HepG2 (cell line): Measurements from ENCODE around the gene PTGIR. TPM values are rescaled to one million over a fixed set of nuclear protein-coding genes. Genes with fewer than 3 reads are reported as not detected.

Experiments
- FOXA1 ChIP-seq, 2 experiments: fragments of 450-650 bp in 1 of 2; sonication (generic) in 1 of 2; formaldehyde crosslinking in 1 of 2; IDR thresholded peaks; 2 replicates each; pipeline versions ENCODE4 v1.4.0 to v1.6.1; 2016 to 2020; ENCODE audit warnings: missing genetic modification reagents in 1 of 2
- GABPB1 ChIP-seq: IDR thresholded peaks from 2 replicates; pipeline ENCODE4 v1.6.1; 2016; ENCODE audit warnings: mild to moderate bottlenecking, missing genetic modification reagents, moderate library complexity, missing compliant biosample characterization
- HNRNPL ChIP-seq: fragments of 200-400 bp; formaldehyde crosslinking; IDR thresholded peaks from 2 replicates; pipeline ENCODE4 v1.6.1; 2017; ENCODE audit warnings: mild to moderate bottlenecking, low read depth, low read length
- HNRNPLL ChIP-seq: fragments of 200-400 bp; formaldehyde crosslinking; IDR thresholded peaks from 2 replicates; pipeline ENCODE4 v1.6.1; 2017; ENCODE audit warnings: mild to moderate bottlenecking, low read depth, low read length; ENCODE audit not compliant: poor library complexity, severe bottlenecking
- IKZF1 ChIP-seq: fragments of 450-650 bp; IDR thresholded peaks from 2 replicates; pipeline ENCODE4 v1.7.1; 2016
- KDM2A ChIP-seq: sonication (generic); formaldehyde crosslinking; IDR thresholded peaks from 2 replicates; pipeline ENCODE4 v1.4.0; 2020; ENCODE audit warnings: low read depth, missing genetic modification reagents, borderline replicate concordance
- MED1 ChIP-seq: sonication (generic); formaldehyde crosslinking; IDR thresholded peaks from 2 replicates; pipeline ENCODE4 v1.4.0; 2020; ENCODE audit warnings: missing genetic modification reagents
- RFXAP ChIP-seq: sonication (generic); formaldehyde crosslinking; IDR thresholded peaks from 2 replicates; pipeline ENCODE4 v1.4.0; 2020; ENCODE audit warnings: missing genetic modification reagents, borderline replicate concordance
- SAP130 ChIP-seq: IDR thresholded peaks from 2 replicates; pipeline ENCODE4 v1.6.1; 2016; ENCODE audit warnings: low read depth
- SP5 ChIP-seq: IDR thresholded peaks from 2 replicates; pipeline ENCODE4 v1.6.1; 2016; ENCODE audit warnings: low read depth, borderline replicate concordance
- SRF ChIP-seq: IDR thresholded peaks from 2 replicates; pipeline ENCODE4 v1.6.1; 2011; ENCODE audit warnings: mild to moderate bottlenecking, low read depth, low read length, moderate library complexity
- THAP11 ChIP-seq: IDR thresholded peaks from 2 replicates; pipeline ENCODE4 v1.6.1; 2016; ENCODE audit warnings: missing biosample characterization, missing genetic modification reagents
- ZC3H4 ChIP-seq: sonication (generic); formaldehyde crosslinking; IDR thresholded peaks from 2 replicates; pipeline ENCODE4 v1.4.0; 2020; ENCODE audit warnings: missing genetic modification reagents, borderline replicate concordance
- ZFX ChIP-seq: sonication (generic); formaldehyde crosslinking; IDR thresholded peaks from 2 replicates; pipeline ENCODE4 v1.4.0; 2020; ENCODE audit warnings: mild to moderate bottlenecking, low read depth, missing genetic modification reagents, moderate library complexity
- ZFY ChIP-seq: sonication (generic); formaldehyde crosslinking; IDR thresholded peaks from 2 replicates; pipeline ENCODE4 v1.4.0; 2020; ENCODE audit warnings: missing genetic modification reagents
- ZMAT3 ChIP-seq: sonication (generic); formaldehyde crosslinking; conservative IDR thresholded peaks from 2 replicates; pipeline ENCODE4 v1.7.0; 2021; ENCODE audit warnings: missing genetic modification reagents
- ZNF777 ChIP-seq: sonication (generic); formaldehyde crosslinking; IDR thresholded peaks from 2 replicates; pipeline ENCODE4 v1.4.0; 2020; ENCODE audit warnings: missing genetic modification reagents
- polyA plus RNA-seq, 8 experiments: library from polyadenylated mRNA; depleted of rRNA in 3 of 8; stranded (reverse) in 7 of 8; unstranded in 1 of 8; fragments of >200 nt; fragmentation: Illumina TruSeq in 4 of 8; extraction: Trizol in 4 of 8; gene quantifications; 2 replicates each; pipeline versions ENCODE4 v1.2.1 to v1.2.3, GENCODE V29; 2011 to 2016; ENCODE audit warnings: low read depth in 4 of 8, missing spikeins in 1 of 8, mixed read lengths in 1 of 8; ENCODE audit not compliant: insufficient read depth in 1 of 8
- total RNA-seq, 5 experiments: library from RNA; depleted of rRNA; stranded (reverse); fragments of >200 nt; fragmentation: Illumina TruSeq; extraction: Trizol; gene quantifications; 2 replicates each; pipeline ENCODE4 v1.2.3, GENCODE V29; 2016; ENCODE audit warnings: low read depth in 1 of 5
- TF ChIP-seq, protein P1 (sequence below): sonication (generic); formaldehyde crosslinking; IDR thresholded peaks from 2 replicates; pipeline ENCODE4 v1.4.0; 2020; ENCODE audit warnings: missing genetic modification reagents
- TF ChIP-seq, protein P2 (sequence below): IDR thresholded peaks from 2 replicates; pipeline ENCODE4 v1.6.1; 2012; ENCODE audit warnings: low read depth, low read length, improper control_type of control experiment
- TF ChIP-seq, protein P3 (sequence below): sonication (generic); formaldehyde crosslinking; IDR thresholded peaks from 2 replicates; pipeline ENCODE4 v1.5.0; 2020; ENCODE audit warnings: mild to moderate bottlenecking, low read depth, missing genetic modification reagents, borderline replicate concordance
- TF ChIP-seq, protein P4 (sequence below): IDR thresholded peaks from 2 replicates; pipeline ENCODE4 v1.6.1; 2012; ENCODE audit warnings: inconsistent platforms
- TF ChIP-seq, protein P5 (sequence below): sonication (generic); formaldehyde crosslinking; IDR thresholded peaks from 2 replicates; pipeline ENCODE4 v1.5.0; 2020; ENCODE audit warnings: mild to moderate bottlenecking, missing genetic modification reagents
- TF ChIP-seq, protein P6 (sequence below): sonication (generic); formaldehyde crosslinking; IDR thresholded peaks from 2 replicates; pipeline ENCODE4 v1.4.0; 2020; ENCODE audit warnings: mild to moderate bottlenecking, low read depth, missing genetic modification reagents
- TF ChIP-seq, protein P7 (sequence below): IDR thresholded peaks from 2 replicates; pipeline ENCODE4 v1.6.1; 2016; ENCODE audit warnings: missing genetic modification reagents, missing compliant biosample characterization

Gene PTGIR
- total and polyA plus RNA-seq, 2 of the 13 experiments (the other 11 are each of a cell fraction or from before 2014, with no cell fraction given) = not detected

DNA sequence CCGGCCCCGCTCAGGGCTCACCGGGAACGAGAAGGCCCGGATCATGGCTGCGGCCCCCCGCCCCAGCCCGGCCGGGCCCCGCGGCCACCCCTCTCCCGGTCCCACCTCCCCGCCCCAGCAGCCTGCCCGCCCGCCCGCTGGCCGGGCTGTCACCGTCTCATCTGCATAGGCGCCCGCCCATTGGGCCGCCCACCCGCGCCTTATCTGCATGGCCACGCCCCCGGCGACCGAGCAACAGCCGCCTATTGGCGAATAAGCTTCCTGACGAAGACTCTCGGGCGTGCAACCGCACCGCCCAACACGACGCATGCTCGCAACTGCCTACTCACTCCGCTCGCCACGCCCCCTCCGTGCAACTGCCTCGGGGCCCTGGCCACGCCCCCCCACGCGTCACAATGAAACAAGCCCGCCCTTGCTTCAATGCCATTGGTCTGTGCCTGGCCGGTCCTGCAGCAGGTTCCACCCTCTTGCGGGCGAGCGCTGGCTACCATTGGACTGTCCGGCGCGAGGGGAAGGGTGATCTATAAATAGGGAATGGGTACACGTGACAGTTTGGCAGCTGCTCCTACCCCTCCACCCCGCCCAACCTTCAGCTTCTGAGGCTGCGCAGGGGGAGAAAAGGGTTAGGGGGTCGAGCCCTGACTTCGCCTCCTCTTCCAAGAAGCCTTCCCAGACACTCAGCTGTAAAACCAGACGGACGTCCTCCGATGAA lies 36.3 kb upstream of the PTGIR start, which contains the start of gene DACT3 (continued):
- TF ChIP-seq, protein P1, sequence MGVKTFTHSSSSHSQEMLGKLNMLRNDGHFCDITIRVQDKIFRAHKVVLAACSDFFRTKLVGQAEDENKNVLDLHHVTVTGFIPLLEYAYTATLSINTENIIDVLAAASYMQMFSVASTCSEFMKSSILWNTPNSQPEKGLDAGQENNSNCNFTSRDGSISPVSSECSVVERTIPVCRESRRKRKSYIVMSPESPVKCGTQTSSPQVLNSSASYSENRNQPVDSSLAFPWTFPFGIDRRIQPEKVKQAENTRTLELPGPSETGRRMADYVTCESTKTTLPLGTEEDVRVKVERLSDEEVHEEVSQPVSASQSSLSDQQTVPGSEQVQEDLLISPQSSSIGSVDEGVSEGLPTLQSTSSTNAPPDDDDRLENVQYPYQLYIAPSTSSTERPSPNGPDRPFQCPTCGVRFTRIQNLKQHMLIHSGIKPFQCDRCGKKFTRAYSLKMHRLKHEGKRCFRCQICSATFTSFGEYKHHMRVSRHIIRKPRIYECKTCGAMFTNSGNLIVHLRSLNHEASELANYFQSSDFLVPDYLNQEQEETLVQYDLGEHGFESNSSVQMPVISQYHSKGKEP (CRISPR knock-in tag) = no peak
- TF ChIP-seq ZC3H4 (CRISPR knock-in tag) = no peak
- 0 out of 2 replicates have a peak, but pooled peaks have one; percentile 5 for TF ChIP-seq ZMAT3
- 0 out of 2 replicates have a peak, but pooled peaks have one; percentile 27 for TF ChIP-seq SRF
- TF ChIP-seq SP5 = peak; percentile 51; the same call in 1 of the 2 replicates
- TF ChIP-seq ZFY = 0 out of 2 replicates have a peak, but pooled peaks have one; percentile 7
- TF ChIP-seq, protein P2, sequence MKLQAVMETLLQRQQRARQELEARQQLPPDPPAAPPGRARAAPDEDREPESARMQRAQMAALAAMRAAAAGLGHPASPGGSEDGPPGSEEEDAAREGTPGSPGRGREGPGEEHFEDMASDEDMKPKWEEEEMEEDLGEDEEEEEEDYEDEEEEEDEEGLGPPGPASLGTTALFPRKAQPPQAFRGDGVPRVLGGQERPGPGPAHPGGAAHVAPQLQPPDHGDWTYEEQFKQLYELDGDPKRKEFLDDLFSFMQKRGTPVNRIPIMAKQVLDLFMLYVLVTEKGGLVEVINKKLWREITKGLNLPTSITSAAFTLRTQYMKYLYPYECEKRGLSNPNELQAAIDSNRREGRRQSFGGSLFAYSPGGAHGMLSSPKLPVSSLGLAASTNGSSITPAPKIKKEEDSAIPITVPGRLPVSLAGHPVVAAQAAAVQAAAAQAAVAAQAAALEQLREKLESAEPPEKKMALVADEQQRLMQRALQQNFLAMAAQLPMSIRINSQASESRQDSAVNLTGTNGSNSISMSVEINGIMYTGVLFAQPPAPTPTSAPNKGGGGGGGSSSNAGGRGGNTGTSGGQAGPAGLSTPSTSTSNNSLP = 0 out of 2 replicates have a peak, but pooled peaks have one; percentile 17
- TF ChIP-seq IKZF1 = no peak
- TF ChIP-seq, protein P3, sequence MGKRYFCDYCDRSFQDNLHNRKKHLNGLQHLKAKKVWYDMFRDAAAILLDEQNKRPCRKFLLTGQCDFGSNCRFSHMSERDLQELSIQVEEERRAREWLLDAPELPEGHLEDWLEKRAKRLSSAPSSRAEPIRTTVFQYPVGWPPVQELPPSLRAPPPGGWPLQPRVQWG = no peak
- TF ChIP-seq FOXA1 (IDR thresholded peaks at IDR 0.05) = no peak
- TF ChIP-seq FOXA1 (CRISPR knock-in tag; IDR thresholded peaks at IDR 0.05) = peak; percentile 73
- peak; percentile 33; the same call in 1 of the 2 replicates for TF ChIP-seq GABPB1
- TF ChIP-seq, protein P4, sequence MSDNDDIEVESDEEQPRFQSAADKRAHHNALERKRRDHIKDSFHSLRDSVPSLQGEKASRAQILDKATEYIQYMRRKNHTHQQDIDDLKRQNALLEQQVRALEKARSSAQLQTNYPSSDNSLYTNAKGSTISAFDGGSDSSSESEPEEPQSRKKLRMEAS = peak; percentile 60
- peak; percentile 24; the same call in 1 of the 2 replicates for TF ChIP-seq THAP11 (CRISPR knock-in tag)
- TF ChIP-seq HNRNPL = no peak
- TF ChIP-seq, protein P5, sequence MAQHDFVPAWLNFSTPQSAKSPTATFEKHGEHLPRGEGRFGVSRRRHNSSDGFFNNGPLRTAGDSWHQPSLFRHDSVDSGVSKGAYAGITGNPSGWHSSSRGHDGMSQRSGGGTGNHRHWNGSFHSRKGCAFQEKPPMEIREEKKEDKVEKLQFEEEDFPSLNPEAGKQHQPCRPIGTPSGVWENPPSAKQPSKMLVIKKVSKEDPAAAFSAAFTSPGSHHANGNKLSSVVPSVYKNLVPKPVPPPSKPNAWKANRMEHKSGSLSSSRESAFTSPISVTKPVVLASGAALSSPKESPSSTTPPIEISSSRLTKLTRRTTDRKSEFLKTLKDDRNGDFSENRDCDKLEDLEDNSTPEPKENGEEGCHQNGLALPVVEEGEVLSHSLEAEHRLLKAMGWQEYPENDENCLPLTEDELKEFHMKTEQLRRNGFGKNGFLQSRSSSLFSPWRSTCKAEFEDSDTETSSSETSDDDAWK (CRISPR knock-in tag) = no peak
- TF ChIP-seq, protein P6, sequence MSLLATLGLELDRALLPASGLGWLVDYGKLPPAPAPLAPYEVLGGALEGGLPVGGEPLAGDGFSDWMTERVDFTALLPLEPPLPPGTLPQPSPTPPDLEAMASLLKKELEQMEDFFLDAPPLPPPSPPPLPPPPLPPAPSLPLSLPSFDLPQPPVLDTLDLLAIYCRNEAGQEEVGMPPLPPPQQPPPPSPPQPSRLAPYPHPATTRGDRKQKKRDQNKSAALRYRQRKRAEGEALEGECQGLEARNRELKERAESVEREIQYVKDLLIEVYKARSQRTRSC = no peak
- peak; percentile 25; the same call in 1 of the 2 replicates for TF ChIP-seq MED1 (CRISPR knock-in tag)
- TF ChIP-seq RFXAP (CRISPR knock-in tag) = peak; percentile 79; the same call in 1 of the 2 replicates
- TF ChIP-seq ZFX (CRISPR knock-in tag) = peak; percentile 2; the same call in 1 of the 2 replicates
- peak; percentile 89 for TF ChIP-seq SAP130
- no peak for TF ChIP-seq KDM2A (CRISPR knock-in tag)
- peak; percentile 66 for TF ChIP-seq HNRNPLL
- TF ChIP-seq, protein P7, sequence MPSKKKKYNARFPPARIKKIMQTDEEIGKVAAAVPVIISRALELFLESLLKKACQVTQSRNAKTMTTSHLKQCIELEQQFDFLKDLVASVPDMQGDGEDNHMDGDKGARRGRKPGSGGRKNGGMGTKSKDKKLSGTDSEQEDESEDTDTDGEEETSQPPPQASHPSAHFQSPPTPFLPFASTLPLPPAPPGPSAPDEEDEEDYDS (CRISPR knock-in tag) = peak; percentile 94
- peak; percentile 5; the same call in 1 of the 2 replicates for TF ChIP-seq ZNF777 (CRISPR knock-in tag)
